ENCODE data around the gene CLDN3. TPM values are rescaled to one million over a fixed set of nuclear protein-coding genes. Genes with fewer than 3 reads are reported as not detected.

The CLDN3 gene
- total RNA-seq, 3 donors from 2014 or later (not counting 1 experiment from before 2014, with no cell fraction given) = not detected

DNA sequence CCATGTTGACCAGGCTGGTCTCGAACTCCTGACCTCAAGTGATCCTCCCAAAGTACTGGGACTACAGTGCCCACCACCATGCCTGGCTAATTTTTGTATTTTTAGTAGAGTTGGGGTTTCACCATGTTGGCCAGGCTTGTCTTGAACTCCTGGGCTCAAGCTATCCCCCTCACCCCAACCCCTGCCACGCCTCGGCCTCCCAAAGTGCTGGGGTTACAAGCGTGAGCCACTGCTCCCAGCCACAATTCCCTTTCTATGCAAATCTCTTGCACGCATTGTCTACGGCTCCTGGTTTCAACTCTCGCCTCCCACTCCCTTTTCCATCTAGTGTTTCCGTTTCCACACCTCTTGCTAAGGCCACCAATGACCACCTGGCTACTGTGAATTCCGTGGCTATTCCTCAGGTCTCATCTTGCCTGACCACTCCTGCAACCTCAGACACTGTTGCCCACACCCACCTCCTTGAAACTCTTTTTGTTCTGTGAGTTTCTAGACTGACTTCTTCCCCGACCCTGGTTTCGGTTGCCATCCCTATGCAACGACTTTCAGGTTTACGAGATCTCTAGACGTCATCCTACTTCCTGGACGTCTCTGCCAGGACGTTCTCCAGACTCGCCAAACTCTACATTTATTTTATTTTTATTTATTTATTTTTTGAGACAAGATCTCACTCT lies 3.4 kb downstream of the CLDN3 start:
- Histone ChIP-seq H3K4me1 (ENCODE audit: control insufficient read depth, insufficient read depth, low read length) (peaks cover 7% of the 10 kb centered on the region), H3K27me3 (ENCODE audit: control insufficient read depth, insufficient read depth, low read length) (peaks cover 17% of the 10 kb centered on the region)

DNA sequence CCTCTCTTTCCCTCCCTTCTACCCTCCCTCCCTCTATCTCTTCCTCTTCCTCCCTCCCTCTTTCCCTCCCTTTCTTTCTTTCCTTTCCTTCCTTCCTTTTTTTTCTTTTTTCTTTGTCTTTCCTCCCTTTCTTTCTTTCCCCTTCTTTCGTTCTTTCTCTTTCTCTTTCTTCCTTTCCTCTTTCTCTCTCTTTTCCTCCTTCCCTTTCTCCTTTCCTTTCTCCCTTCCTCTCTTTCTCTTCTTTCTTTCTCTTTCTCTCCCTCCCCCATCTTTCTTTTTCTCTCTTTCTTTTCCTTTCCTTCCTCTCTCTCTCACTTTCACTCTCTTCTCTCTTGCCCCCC lies 7.4 kb downstream of the CLDN3 start:
- no peaks in the 10 kb centered on the region for H3K9me3 Mint-ChIP-seq
- no peaks in the 10 kb centered on the region for H3K4me1 ChIP-seq (ENCODE audit: control insufficient read depth, insufficient read depth, low read length)
- DNase-seq = no peak
- no peak overlapping the region for H3K4me3 ChIP-seq (ENCODE audit: low read length)
- no peaks in the 10 kb centered on the region for H3K4me1 Mint-ChIP-seq
- no peak overlapping the region for H3K27ac ChIP-seq (ENCODE audit: low read length)
- H3K27me3 Mint-ChIP-seq (ENCODE audit: low read depth in 2 of 2) = peaks cover 3 to 10% of the 10 kb centered on the region in 2 donors
- no peaks in the 10 kb centered on the region for H3K9me3 ChIP-seq (ENCODE audit: control insufficient read depth, insufficient read depth, low read length)
- H3K27ac Mint-ChIP-seq = no peak overlapping the region
- 76% methylated on average over 1 of the region's 1 CpG for WGBS (ENCODE audit: insufficient coverage)
- no peak for ATAC-seq
- H3K27me3 ChIP-seq (ENCODE audit: control insufficient read depth, insufficient read depth, low read length) = peaks cover 2% of the 10 kb centered on the region
- no peak overlapping the region for H3K4me3 Mint-ChIP-seq
- H3K36me3 ChIP-seq (ENCODE audit: control insufficient read depth, insufficient read depth, low read length) = no peaks in the 10 kb centered on the region
- intact Hi-C loops (cut with micrococcal nuclease) = no loop called here
- no peaks in the 10 kb centered on the region for H3K36me3 Mint-ChIP-seq
- TF ChIP-seq, protein P1, sequence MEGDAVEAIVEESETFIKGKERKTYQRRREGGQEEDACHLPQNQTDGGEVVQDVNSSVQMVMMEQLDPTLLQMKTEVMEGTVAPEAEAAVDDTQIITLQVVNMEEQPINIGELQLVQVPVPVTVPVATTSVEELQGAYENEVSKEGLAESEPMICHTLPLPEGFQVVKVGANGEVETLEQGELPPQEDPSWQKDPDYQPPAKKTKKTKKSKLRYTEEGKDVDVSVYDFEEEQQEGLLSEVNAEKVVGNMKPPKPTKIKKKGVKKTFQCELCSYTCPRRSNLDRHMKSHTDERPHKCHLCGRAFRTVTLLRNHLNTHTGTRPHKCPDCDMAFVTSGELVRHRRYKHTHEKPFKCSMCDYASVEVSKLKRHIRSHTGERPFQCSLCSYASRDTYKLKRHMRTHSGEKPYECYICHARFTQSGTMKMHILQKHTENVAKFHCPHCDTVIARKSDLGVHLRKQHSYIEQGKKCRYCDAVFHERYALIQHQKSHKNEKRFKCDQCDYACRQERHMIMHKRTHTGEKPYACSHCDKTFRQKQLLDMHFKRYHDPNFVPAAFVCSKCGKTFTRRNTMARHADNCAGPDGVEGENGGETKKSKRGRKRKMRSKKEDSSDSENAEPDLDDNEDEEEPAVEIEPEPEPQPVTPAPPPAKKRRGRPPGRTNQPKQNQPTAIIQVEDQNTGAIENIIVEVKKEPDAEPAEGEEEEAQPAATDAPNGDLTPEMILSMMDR (IDR thresholded peaks at IDR 0.05) = no peak

More for the DNA sequence above, 3.4 kb downstream of the CLDN3 start:
- H3K9me3 ChIP-seq (ENCODE audit: control insufficient read depth, insufficient read depth, low read length) = no peaks in the 10 kb centered on the region
- Mint-ChIP-seq H3K4me1 (no peaks in the 10 kb centered on the region), H3K27ac (no peak overlapping the region), H3K36me3 (no peaks in the 10 kb centered on the region), H3K4me3 (no peak overlapping the region), H3K9me3 (no peaks in the 10 kb centered on the region), H3K27me3 (ENCODE audit: low read depth in 2 of 2) (peaks cover 20 to 31% of the 10 kb centered on the region in 2 donors)
- TF ChIP-seq, protein P1 (IDR thresholded peaks at IDR 0.05) = no peak
- H3K4me3 ChIP-seq (ENCODE audit: low read length) = no peak overlapping the region
- no peaks in the 10 kb centered on the region for H3K36me3 ChIP-seq (ENCODE audit: control insufficient read depth, insufficient read depth, low read length)
- H3K27ac ChIP-seq (ENCODE audit: low read length) = no peak overlapping the region
- no peak for ATAC-seq
- 86% methylated on average over 17 of the region's 17 CpGs for WGBS (ENCODE audit: insufficient coverage)
- DNase-seq = no peak
- intact Hi-C loops (cut with micrococcal nuclease) = no loop called here

DNA sequence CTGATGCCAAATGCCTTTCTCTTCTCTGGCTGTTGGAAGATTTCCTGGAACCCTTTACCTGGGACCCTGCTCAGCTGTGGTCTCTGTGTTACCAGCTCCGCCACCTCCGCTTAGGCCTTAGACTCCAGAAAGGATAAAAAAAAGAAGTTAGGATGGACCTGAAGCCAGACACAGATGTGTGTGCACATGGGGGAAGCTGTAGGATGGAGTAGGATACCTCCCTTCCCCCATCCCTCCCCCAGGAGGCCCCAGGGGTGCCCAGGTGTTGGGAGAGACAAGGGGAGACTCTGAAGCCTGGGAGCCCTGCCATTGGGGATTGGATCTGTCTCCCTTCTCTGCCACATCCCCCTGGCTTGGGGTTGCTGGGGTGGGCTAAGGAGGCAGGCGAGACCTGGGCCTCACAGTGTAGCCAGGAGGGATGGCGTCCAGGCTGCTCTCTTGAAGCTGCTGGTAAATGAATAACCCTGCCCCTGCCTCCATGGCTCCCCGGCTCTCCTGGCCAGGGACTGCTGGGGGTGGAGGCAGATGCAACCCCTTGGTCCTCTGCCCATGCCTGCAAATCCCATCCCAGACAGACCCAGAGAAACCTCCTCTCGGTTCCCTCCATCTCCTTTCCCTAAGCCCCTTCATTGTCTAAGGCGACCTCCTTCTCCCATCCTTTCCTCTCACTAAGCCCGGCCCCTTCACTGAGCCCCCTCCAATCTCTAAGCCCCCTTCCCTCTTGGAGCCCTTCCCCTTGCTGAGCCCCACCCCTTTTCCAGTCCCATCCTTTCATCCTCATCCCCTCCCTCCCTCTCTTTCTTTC lies 8.0 kb downstream of the CLDN3 start:
- Mint-ChIP-seq H3K36me3 (no peaks in the 10 kb centered on the region), H3K9me3 (no peaks in the 10 kb centered on the region), H3K27ac (no peak overlapping the region), H3K27me3 (ENCODE audit: low read depth in 2 of 2) (peaks cover 0 to 11% of the 10 kb centered on the region in 2 donors), H3K4me3 (no peak overlapping the region), H3K4me1 (no peaks in the 10 kb centered on the region)
- Histone ChIP-seq H3K4me3 (ENCODE audit: low read length) (no peak overlapping the region), H3K27ac (ENCODE audit: low read length) (no peak overlapping the region), H3K4me1 (ENCODE audit: control insufficient read depth, insufficient read depth, low read length) (no peaks in the 10 kb centered on the region), H3K36me3 (ENCODE audit: control insufficient read depth, insufficient read depth, low read length) (no peaks in the 10 kb centered on the region), H3K9me3 (ENCODE audit: control insufficient read depth, insufficient read depth, low read length) (no peaks in the 10 kb centered on the region), H3K27me3 (ENCODE audit: control insufficient read depth, insufficient read depth, low read length) (no peaks in the 10 kb centered on the region)
- DNase-seq (no peak), ATAC-seq (no peak)
- intact Hi-C loops (cut with micrococcal nuclease) = no loop called here
- TF ChIP-seq, protein P1 (IDR thresholded peaks at IDR 0.05) = no peak
- WGBS (ENCODE audit: insufficient coverage) = 72% methylated on average over 8 of the region's 8 CpGs
